NCI-H1105 (cell line): ENCODE measurements around the gene FCGR1A.
"Not testable (repeated sequence)": the region's sequence is repeated elsewhere in the genome, so short reads cannot be mapped to it uniquely, and the experiment has no call there.

Experiments used
- DNase-seq: peaks from one replicate; lab custom pipeline; 2025; lab: John Stamatoyannopoulos, UW

FCGR1A gene

DNA sequence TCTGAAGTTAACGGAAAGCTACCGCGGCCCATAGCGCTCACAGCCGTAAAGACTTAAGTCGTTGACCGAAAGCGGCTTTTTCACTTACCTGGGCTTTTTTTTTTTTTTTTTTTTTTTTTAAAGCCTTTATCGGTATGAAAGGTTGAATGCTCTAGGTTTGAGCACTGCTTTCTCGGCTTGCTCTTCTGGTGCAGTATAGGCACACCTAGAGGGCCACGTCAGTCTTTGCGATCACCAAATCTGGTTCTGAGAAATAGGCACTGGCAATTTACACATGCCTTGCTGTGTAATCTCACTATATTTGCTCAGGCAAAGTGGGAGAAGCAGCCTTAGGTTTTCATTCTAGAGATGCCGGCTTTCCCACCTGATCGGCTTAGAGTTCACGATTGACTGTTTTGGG, 50.6 kb downstream of the FCGR1A start:
- DNase-seq: not testable (repeated sequence)

DNA sequence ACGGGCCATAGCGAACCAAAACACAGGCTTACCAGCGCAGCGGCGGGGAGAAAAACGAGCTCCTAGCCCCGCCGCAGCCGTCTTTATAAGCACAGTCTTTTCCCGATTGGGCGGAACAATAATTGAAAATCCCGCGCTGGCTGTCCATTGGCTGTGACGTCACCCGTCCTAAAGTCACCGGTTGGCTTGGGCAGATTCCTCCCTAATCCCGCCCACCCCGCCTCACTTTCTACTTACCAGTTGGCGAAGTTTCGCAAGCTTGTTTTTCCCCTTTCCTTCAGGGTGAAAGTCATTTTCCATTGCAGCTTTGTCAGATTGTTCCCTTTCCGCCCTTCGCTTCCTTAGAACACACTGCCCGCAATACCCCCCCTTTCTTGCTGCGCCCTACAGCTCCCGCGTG, 58.7 kb downstream of the FCGR1A start:
- not testable (repeated sequence) for DNase-seq
